CD8-positive, alpha-beta memory T cell (primary cell): ENCODE data around the gene C16orf87. TPM values are rescaled to one million over a fixed set of nuclear protein-coding genes. Genes with fewer than 3 reads are reported as not detected.

Experiments used
- CTCF ChIA-PET: fragments of 350-600 bp; sonication (Branson Sonifier 250); formaldehyde crosslinking; loops from one replicate; lab custom pipeline; 2021; ENCODE audit warnings: antibody characterized with exemption; lab: Charles Lee
- POLR2A ChIA-PET: fragments of 350-600 bp; sonication (Branson Sonifier 250); formaldehyde crosslinking; loops from one replicate; lab custom pipeline; 2021; ENCODE audit warnings: antibody characterized with exemption; lab: Charles Lee
- DNase-seq, 5 donors: peaks; one replicate each; pipeline versions ENCODE4 v3.0.0 to v3.0.0-alpha.2; 2020 to 2022; ENCODE audit warnings: mixed read lengths in 1 of 5
- H3K27ac ChIP-seq: one replicate; pipeline ENCODE4 v1.7.0; 2013; ENCODE audit warnings: low read depth, mild to moderate bottlenecking, low read length, moderate library complexity
- H3K27me3 ChIP-seq: 2 replicates; pipeline ENCODE4 v1.7.0; 2013; ENCODE audit warnings: low read length, mild to moderate bottlenecking; ENCODE audit not compliant: insufficient read depth, poor library complexity, severe bottlenecking
- H3K36me3 ChIP-seq: 2 replicates; pipeline ENCODE4 v1.7.0; 2013; ENCODE audit warnings: mild to moderate bottlenecking, low read length, moderate library complexity; ENCODE audit not compliant: insufficient read depth
- H3K4me1 ChIP-seq: 2 replicates; pipeline ENCODE4 v1.7.0; 2013; ENCODE audit warnings: mild to moderate bottlenecking, low read length, moderate library complexity; ENCODE audit not compliant: insufficient read depth
- H3K4me3 ChIP-seq: 2 replicates; pipeline ENCODE4 v1.7.0; 2013; ENCODE audit warnings: mild to moderate bottlenecking, low read length
- H3K9me3 ChIP-seq: 2 replicates; pipeline ENCODE4 v1.7.0; 2013; ENCODE audit warnings: mild to moderate bottlenecking, low read length
- H3K27ac Mint-ChIP-seq, 8 donors: one replicate each; pipeline ENCODE4 v1.8.0; 2020 to 2021; ENCODE audit warnings: mixed read lengths in 8 of 8, mild to moderate bottlenecking in 6 of 8, inconsistent platforms in 3 of 8, moderate library complexity in 3 of 8
- H3K27me3 Mint-ChIP-seq, 2 donors: one replicate each; pipeline ENCODE4 v1.8.0; 2020 to 2021; ENCODE audit warnings: mixed read lengths in 2 of 2, mild to moderate bottlenecking in 1 of 2, moderate library complexity in 1 of 2
- H3K36me3 Mint-ChIP-seq, 3 donors: one replicate each; pipeline ENCODE4 v1.8.0; 2020 to 2021; ENCODE audit warnings: mixed read lengths in 3 of 3, inconsistent platforms in 1 of 3, mild to moderate bottlenecking in 1 of 3
- H3K4me1 Mint-ChIP-seq, 3 donors: one replicate each; pipeline ENCODE4 v1.8.0; 2020 to 2021; ENCODE audit warnings: mixed read lengths in 3 of 3, inconsistent platforms in 1 of 3, mild to moderate bottlenecking in 1 of 3
- H3K4me3 Mint-ChIP-seq, 7 donors: one replicate each; pipeline ENCODE4 v1.8.0; 2020 to 2021; ENCODE audit warnings: mixed read lengths in 7 of 7, mild to moderate bottlenecking in 6 of 7, moderate library complexity in 4 of 7, inconsistent platforms in 2 of 7
- H3K9me3 Mint-ChIP-seq, 5 donors: one replicate each; pipeline ENCODE4 v1.8.0; 2020 to 2022; ENCODE audit warnings: mixed read lengths in 5 of 5, mild to moderate bottlenecking in 3 of 5, moderate library complexity in 2 of 5, inconsistent platforms in 1 of 5
- polyA plus RNA-seq: library from polyadenylated mRNA; unstranded; fragments of 300-500 nt; fragmentation: Illumina TruSeq; gene quantifications from one replicate; pipeline ENCODE4 v1.2.3, GENCODE V29; 2021
- total RNA-seq, 2 experiments: library from RNA; stranded (reverse); gene quantifications; one replicate each; pipeline ENCODE4 v1.2.3, GENCODE V29; 2021

C16orf87 gene
- total and polyA plus RNA-seq, 3 experiments from 2014 or later, result 9.1 to 22.8 (median 22.6) TPM

DNA sequence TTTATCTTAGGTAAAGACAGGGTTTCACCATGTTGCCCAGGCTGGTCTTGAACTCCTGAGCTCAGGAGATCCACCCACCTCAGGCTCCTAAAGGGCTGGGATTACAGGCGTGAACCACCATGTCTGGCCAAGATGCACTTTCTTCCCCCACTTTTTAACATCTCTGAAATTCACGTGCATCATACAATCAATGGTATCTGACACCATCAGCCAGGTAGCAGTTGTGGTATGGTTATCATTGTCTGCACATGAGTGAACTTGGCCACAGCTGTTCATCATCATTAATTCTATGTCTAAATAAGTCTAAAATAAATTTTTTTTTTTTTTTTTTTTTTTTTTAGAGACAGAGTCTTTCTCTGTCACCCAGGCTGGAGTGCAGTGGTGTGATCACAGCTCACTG is 48.7 kb downstream of the C16orf87 start:
- ChIA-PET POLR2A (no interaction called here), CTCF (no interaction called here)
- Histone ChIP-seq H3K27ac (no peak overlapping the region), H3K4me3 (no peak overlapping the region), H3K36me3 (no peaks in the 10 kb centered on the region), H3K4me1 (no peaks in the 10 kb centered on the region), H3K9me3 (no peaks in the 10 kb centered on the region), H3K27me3 (no peaks in the 10 kb centered on the region)
- peaks cover 2 to 15% of the 10 kb centered on the region in 2 donors for H3K27me3 Mint-ChIP-seq
- peaks cover 0 to 9% (median 4%) of the 10 kb centered on the region in 5 donors for H3K9me3 Mint-ChIP-seq
- no peak overlapping the region for H3K27ac Mint-ChIP-seq
- no peak for DNase-seq
- no peak overlapping the region for H3K4me3 Mint-ChIP-seq
- H3K4me1 Mint-ChIP-seq, result no peaks in the 10 kb centered on the region
- peaks cover 0 to 11% (median 0%) of the 10 kb centered on the region in 3 donors for H3K36me3 Mint-ChIP-seq

DNA sequence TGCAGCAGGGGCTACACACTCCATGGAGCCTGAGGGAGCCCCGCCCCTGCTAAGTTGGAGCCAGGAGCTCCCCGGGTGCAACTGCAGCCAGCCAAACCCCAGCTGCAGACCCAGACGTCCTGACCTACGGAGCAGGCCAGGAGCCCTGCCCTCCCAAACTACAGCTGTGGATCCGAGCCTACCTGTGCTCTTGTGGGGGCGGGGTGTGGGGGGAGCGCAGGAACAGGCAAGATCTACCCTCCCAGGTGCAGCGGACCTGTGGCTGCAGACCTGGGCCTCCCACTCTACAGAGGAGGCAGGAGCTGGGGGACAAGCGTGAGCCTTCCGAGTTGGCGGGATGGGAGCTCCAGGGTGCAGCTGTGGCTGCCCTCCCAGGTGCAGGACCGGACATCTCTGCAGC is 53.2 kb downstream of the C16orf87 start:
- Mint-ChIP-seq H3K36me3 (peaks cover 0 to 3% (median 0%) of the 10 kb centered on the region in 3 donors), H3K27me3 (peaks cover 2 to 12% of the 10 kb centered on the region in 2 donors), H3K4me1 (no peaks in the 10 kb centered on the region), H3K27ac (no peak overlapping the region), H3K4me3 (no peak overlapping the region), H3K9me3 (no peaks in the 10 kb centered on the region)
- H3K36me3 ChIP-seq, result no peaks in the 10 kb centered on the region
- no peak for DNase-seq
- no peak overlapping the region for H3K27ac ChIP-seq
- no peaks in the 10 kb centered on the region for H3K4me1 ChIP-seq
- H3K9me3 ChIP-seq, result no peaks in the 10 kb centered on the region
- POLR2A ChIA-PET, result no interaction called here
- H3K27me3 ChIP-seq, result no peaks in the 10 kb centered on the region
- CTCF ChIA-PET, result no interaction called here
- no peak overlapping the region for H3K4me3 ChIP-seq

DNA sequence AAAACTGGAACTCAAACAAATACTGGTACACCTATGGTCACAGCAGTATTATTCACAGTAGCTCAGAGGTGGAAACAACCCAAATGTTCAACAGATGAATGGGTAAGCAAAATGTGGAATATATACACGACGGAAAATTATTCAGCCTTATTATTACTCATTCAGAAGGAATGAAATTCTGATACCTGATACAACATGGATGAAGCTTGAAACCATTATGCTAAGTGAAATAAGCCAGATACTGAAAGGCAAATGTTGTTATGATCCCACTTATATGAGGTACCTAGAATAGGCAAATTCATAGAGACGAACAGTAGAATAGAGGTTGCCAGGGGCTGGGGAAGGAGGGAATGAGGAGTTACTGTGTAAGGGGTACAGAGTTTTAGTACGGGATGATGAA is 55.8 kb downstream of the C16orf87 start:
- no peak overlapping the region for H3K27ac ChIP-seq
- CTCF ChIA-PET, result interaction anchor here (1.2 kb wide), 1 partner anchor 10 kb away, joined by 3 read pairs; no protein-coding TSS in a partner anchor
- no peaks in the 10 kb centered on the region for H3K9me3 ChIP-seq
- no peaks in the 10 kb centered on the region for H3K36me3 ChIP-seq
- no peak overlapping the region for H3K4me3 Mint-ChIP-seq
- H3K4me3 ChIP-seq, result no peak overlapping the region
- no peak overlapping the region for H3K27ac Mint-ChIP-seq
- H3K4me1 ChIP-seq, result no peaks in the 10 kb centered on the region
- DNase-seq, result no peak
- H3K27me3 ChIP-seq, result no peaks in the 10 kb centered on the region
- no peaks in the 10 kb centered on the region for H3K9me3 Mint-ChIP-seq
- no peaks in the 10 kb centered on the region for H3K4me1 Mint-ChIP-seq
- H3K27me3 Mint-ChIP-seq, result peaks cover 2 to 8% of the 10 kb centered on the region in 2 donors
- peaks cover 0 to 3% (median 0%) of the 10 kb centered on the region in 3 donors for H3K36me3 Mint-ChIP-seq
- POLR2A ChIA-PET, result no interaction called here

DNA sequence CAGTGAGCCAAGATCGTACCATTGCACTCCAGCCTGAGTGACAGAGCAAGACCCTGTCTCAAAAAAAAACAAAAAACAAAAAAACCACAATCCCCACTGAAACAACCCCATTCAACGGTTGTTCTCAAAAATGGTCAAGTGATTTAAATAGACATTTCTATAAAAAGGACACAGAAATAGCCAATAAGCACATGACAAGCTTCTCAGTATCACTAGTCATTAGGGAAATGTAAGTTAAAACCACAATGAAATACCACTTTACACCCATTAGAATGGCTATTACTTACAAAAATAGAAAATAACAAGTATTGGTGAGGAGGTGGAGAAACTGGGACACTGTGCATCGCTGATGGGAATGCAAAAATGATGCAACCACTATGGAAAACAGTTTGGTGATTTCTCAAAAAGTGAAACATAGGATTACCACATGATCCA is 56.2 kb downstream of the C16orf87 start:
- Histone ChIP-seq H3K27me3 (no peaks in the 10 kb centered on the region), H3K4me1 (no peaks in the 10 kb centered on the region), H3K9me3 (no peaks in the 10 kb centered on the region), H3K36me3 (no peaks in the 10 kb centered on the region), H3K4me3 (no peak overlapping the region), H3K27ac (no peak overlapping the region)
- Mint-ChIP-seq H3K27me3 (peaks cover 0 to 4% of the 10 kb centered on the region in 2 donors), H3K4me1 (no peaks in the 10 kb centered on the region), H3K9me3 (no peaks in the 10 kb centered on the region), H3K4me3 (no peak overlapping the region), H3K36me3 (peaks cover 0 to 3% (median 0%) of the 10 kb centered on the region in 3 donors), H3K27ac (no peak overlapping the region)
- DNase-seq, result no peak
- POLR2A ChIA-PET, result no interaction called here
- CTCF ChIA-PET, result no interaction called here

DNA sequence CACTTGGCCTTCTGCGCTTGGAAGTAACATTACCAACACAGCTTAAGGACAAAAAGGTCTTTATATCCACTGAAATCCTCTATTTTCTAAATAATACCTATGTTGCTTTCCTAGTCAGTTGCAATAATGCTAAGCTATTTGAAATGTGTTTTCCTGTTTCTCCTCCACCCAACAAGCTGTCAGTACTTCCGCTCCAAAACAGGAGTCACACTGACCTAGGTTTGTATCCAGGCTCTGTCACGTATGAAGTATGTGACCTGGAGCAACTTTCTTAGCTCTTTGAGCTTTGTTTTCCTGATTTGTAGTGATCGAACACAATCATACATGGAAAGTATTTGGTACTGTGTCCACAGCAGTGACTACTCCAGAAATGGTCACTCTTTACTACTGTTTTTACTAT is 58.5 kb downstream of the C16orf87 start:
- H3K4me3 Mint-ChIP-seq, result no peak overlapping the region
- H3K27ac Mint-ChIP-seq, result no peak overlapping the region
- no peak overlapping the region for H3K4me3 ChIP-seq
- no peaks in the 10 kb centered on the region for H3K36me3 ChIP-seq
- no peak overlapping the region for H3K27ac ChIP-seq
- ChIA-PET CTCF (no interaction called here), POLR2A (no interaction called here)
- H3K4me1 Mint-ChIP-seq, result no peaks in the 10 kb centered on the region
- no peaks in the 10 kb centered on the region for H3K27me3 ChIP-seq
- H3K36me3 Mint-ChIP-seq, result peaks cover 0 to 3% (median 0%) of the 10 kb centered on the region in 3 donors
- H3K9me3 ChIP-seq, result no peaks in the 10 kb centered on the region
- peaks cover 3 to 4% of the 10 kb centered on the region in 2 donors for H3K27me3 Mint-ChIP-seq
- no peaks in the 10 kb centered on the region for H3K9me3 Mint-ChIP-seq
- DNase-seq, result no peak
- H3K4me1 ChIP-seq, result no peaks in the 10 kb centered on the region

DNA sequence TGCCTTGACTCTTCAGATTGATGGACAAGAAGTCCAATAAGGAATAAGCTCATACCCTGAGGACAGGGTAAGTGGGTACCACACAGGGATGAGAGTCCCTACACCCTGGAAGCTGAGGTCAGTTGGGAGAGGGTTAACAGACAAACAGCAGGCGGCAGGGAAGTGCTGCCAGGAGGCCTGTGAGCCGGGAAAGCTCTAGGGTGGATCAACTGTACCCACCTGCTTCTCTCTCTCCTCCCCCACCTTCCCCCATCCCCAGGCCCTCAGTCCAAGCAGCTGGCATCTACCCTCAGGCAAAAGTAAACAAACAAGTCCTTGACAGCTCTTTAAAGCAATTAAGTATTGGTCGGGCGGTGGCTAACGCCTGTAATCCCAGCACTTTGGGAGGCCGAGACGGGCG is 62.2 kb downstream of the C16orf87 start:
- Histone ChIP-seq H3K4me3 (no peak overlapping the region), H3K36me3 (no peaks in the 10 kb centered on the region), H3K4me1 (no peaks in the 10 kb centered on the region), H3K27me3 (no peaks in the 10 kb centered on the region), H3K9me3 (no peaks in the 10 kb centered on the region), H3K27ac (no peak overlapping the region)
- H3K4me3 Mint-ChIP-seq, result no peak overlapping the region
- no peaks in the 10 kb centered on the region for H3K9me3 Mint-ChIP-seq
- peaks cover 3 to 4% of the 10 kb centered on the region in 2 donors for H3K27me3 Mint-ChIP-seq
- no peaks in the 10 kb centered on the region for H3K4me1 Mint-ChIP-seq
- no peaks in the 10 kb centered on the region for H3K36me3 Mint-ChIP-seq
- ChIA-PET POLR2A (no interaction called here), CTCF (no interaction called here)
- no peak for DNase-seq
- no peak overlapping the region for H3K27ac Mint-ChIP-seq

DNA sequence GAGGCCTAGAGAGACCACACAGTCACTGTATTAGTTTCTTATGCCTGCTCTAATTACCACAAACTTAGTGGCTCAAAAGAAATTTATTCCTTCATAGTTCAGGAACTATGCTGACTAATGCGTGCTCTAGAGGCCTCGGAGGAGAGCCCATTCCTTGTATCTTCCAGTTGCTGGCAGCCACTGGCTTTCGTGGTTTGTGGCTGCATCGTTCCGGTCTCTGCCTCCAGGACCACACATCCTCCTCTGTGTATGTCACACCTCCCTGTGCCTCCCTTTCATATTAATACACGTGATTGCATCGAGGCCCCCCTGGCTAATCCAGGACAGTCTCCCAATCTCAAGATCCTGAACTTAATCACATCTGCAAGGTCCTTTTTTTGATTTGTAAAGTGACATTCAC is 65.9 kb downstream of the C16orf87 start:
- Mint-ChIP-seq H3K4me3 (no peak overlapping the region), H3K4me1 (no peaks in the 10 kb centered on the region), H3K36me3 (no peaks in the 10 kb centered on the region), H3K27me3 (peaks cover 4 to 10% of the 10 kb centered on the region in 2 donors), H3K27ac (no peak overlapping the region), H3K9me3 (no peaks in the 10 kb centered on the region)
- DNase-seq, result no peak
- no peak overlapping the region for H3K27ac ChIP-seq
- H3K36me3 ChIP-seq, result no peaks in the 10 kb centered on the region
- CTCF ChIA-PET, result no interaction called here
- POLR2A ChIA-PET, result no interaction called here
- H3K4me1 ChIP-seq, result no peaks in the 10 kb centered on the region
- H3K27me3 ChIP-seq, result no peaks in the 10 kb centered on the region
- H3K9me3 ChIP-seq, result no peaks in the 10 kb centered on the region
- H3K4me3 ChIP-seq, result no peak overlapping the region

DNA sequence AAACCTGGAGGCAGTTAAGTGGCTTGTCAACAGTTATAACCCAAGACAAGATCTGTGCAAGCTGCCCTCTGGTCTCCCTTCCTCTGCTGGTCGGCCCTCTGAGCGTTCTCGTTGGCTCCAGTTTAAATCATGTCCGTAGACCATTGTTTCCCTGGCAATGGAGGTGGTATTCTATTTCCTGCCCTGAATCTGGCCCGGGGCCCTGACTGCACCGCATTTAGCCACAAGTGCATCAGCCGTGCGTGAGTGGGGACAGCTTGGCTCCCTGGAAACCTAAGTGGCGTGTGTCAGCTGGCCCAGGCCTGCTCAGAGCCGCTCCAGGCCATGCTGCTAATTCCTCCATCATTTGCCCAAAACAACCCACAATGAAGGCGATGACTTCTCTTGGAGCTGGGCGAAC is 67.8 kb downstream of the C16orf87 start:
- POLR2A ChIA-PET, result no interaction called here
- Histone ChIP-seq H3K27ac (no peak overlapping the region), H3K4me1 (no peaks in the 10 kb centered on the region), H3K9me3 (no peaks in the 10 kb centered on the region), H3K36me3 (no peaks in the 10 kb centered on the region), H3K27me3 (no peaks in the 10 kb centered on the region), H3K4me3 (no peak overlapping the region)
- CTCF ChIA-PET, result no interaction called here
- peaks cover 9 to 10% of the 10 kb centered on the region in 2 donors for H3K27me3 Mint-ChIP-seq
- peak overlapping the region in 1 of 8 donors; percentile 24 for H3K27ac Mint-ChIP-seq
- no peaks in the 10 kb centered on the region for H3K9me3 Mint-ChIP-seq
- H3K4me3 Mint-ChIP-seq, result no peak overlapping the region
- H3K36me3 Mint-ChIP-seq, result no peaks in the 10 kb centered on the region
- H3K4me1 Mint-ChIP-seq, result no peaks in the 10 kb centered on the region
- DNase-seq, result no peak
